NCI-H460 (cell line): ENCODE measurements around the gene ACER1. TPM values are rescaled to one million over a fixed set of nuclear protein-coding genes. Genes with fewer than 3 reads are reported as not detected.

Experiments used
- DNase-seq: peaks from one replicate; pipeline ENCODE4 v3.0.0-alpha.2; 2016; ENCODE audit warnings: low read depth; ENCODE audit errors: extremely low read depth
- total RNA-seq: library from RNA; depleted of rRNA; stranded (reverse); fragments of >200 nt; shearing (Covaris generic); gene quantifications from 2 replicates; pipeline ENCODE4 v1.2.3, GENCODE V29; 2014; rRNA removed

The ACER1 gene
- total RNA-seq, 1 experiment from 2014 or later, result not detected

DNA sequence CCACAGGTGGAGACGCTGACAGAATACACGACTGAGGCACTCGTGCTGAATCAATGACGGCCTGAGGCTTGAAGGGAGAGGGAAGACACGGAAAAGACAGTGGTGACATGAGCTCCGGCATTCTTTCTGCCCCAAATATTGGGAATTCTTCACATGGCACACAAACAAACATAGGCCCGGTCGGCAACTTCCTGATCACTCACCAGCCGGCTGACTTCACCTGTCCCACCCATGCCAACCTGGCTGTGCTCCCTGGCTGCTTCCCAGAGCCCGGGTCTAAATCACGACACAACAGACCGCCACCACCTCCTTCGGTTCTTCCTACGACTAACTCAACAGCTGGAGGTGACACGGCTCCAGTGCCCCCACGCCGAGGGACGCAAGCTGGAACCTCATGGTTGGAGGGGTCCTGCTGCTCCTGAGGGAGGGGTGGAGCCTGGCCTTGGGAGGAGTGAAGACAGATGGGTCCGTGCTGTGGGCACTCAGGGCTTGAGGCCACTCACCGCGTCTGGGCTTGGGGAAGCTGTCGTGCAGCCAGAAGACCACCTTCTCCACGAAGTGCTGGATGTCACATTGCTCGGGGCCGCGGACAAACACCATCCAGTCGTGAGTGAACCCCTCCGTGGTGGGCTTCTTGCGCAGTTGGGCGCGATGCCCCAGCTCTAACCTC lies 63.2 kb downstream of the ACER1 start:
- DNase-seq, result no peak

DNA sequence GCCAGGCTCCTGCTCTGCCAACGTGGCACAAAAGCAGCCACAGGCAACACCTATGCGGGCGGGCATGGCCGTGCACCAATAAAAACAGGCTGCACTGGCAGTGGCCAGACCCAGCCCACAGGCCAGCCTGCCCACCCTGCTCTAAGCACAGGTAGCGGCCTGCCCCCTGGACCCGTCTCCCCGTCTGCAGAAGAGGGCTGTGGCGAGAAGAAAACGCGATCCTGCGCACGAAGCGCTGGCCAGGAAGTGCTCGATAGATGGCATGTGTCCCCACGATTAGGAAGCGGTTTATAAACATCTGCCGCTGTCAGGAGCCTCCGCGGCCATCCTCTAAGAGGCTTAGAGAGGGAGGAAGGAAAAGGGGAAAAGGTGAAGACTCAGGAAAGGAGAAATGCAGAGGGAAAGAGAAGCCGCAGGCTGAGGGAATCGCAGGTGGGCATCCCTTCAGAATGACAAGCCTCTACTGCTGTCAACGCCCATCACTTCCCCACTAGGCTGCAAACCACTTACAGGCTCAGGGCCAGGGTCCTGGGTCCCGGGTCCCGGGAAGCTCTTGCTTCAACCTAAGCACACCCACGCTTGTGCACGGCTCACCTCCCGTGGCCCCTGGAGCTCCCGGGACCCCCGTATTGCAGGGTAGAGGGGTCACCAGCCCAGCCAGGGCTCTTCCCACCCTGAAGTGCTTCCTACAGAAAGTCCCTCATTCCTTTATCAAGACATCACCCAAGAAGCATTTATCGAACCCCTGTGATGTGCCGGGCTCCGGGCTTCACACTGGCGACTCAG lies 64.1 kb downstream of the ACER1 start:
- no peak for DNase-seq

DNA sequence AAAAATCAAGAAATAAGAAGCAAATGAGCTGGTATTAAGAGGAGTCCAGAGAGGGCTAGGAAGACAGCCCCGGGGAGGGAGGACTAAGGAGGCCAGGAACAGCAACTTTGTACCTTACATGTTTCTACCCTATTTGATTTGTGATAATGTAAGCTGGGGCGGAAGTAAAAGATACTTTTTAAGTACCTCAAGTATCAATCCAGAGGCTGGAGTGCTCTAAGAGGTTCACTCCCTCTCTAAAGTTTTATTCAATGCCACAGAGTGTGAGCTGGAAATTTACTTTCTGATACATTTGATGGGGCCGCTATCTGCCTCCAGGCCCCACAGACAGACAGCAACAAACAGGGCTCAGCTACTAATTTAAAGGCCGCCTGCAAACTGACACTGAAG lies 65.0 kb downstream of the ACER1 start:
- DNase-seq, result no peak

DNA sequence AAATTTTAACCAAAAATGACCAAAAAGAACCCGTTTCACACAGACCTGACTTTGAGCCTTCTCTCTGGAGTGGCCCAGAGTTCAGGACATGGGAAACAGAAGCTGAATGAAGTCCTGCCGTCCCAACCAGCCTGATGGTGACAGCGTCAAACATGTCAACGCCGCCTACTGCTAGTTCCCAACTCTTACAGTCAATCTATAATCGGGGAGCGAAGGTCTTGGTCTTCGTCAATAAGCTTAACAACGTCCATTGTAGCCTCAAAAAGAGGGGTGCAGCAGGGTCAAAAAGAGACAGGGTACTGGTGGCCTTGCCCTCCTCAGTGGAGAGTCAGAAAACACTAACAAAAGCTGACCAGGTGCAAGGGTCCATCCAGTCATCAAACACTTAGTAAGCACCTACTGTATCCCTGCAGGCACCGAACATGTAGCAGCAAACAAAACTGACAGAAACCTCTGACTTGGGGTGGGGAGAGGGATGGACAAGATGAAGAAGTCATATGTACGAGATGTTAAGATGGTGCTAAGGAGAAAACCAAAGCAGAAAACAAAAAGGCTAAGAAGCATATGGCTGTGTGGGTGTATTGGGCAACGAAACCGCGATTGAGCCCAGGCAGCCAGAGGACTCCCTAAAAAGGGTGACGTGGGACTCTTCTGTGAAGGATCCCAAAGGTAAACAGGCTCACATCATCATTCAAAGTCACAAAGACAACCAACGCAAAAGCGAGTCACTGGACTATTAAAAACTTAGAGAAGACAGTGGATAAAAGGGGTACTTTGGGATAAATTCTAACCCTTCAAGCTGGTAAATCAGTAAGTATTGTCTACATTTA lies 65.6 kb downstream of the ACER1 start:
- no peak for DNase-seq

DNA sequence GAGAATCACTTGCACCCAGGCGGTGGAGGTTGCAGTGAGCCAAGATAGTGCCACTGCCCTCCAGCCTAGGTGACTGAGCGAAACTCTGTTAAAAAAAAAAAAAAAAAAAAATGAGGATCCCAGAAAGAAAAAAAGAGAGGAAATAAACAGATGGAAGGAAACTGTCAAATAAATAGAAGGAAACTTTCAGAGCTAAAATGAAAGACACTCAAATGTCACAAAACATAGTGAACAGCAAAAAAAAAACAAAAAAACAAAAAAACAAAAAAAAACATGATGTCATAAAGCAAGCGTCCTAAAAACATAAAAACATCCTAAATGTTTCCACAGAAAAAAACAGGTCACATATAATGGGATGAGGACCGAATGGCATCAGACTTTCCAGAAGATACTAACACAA lies 68.6 kb downstream of the ACER1 start:
- DNase-seq, result no peak

DNA sequence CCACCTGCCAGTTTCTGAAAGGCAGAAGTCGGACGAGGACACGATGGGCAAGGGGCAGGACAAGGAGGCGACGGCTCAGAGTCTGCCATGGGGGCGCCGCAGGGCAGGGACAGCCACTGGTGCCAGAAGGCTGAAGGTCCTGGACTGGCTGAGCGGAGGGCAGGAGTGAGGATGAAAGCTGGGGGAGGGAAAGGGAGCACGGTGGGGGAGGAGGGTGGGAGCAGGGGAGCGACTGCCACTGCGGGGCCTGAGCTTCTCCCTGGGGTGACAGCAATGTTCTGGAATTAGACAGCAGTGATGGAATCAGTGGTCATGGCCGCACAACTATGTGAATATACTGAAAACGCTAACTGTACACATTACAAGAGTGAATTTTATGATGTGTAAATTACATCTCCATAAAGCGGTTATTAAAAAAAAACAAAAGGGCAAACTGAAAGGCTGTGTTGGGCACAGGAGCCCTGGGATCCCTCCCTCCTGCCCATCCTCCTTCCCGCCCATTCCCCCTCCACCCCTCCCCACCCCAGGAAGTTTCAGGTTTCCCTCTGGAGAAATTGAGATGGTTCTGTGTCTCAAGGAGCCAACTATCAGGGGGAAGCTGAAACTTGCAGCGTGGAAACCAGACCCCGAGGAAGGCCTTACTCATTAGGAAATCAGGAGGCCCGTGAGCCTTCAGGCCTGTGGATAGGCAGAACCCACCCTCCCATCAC lies 69.5 kb downstream of the ACER1 start:
- no peak for DNase-seq

DNA sequence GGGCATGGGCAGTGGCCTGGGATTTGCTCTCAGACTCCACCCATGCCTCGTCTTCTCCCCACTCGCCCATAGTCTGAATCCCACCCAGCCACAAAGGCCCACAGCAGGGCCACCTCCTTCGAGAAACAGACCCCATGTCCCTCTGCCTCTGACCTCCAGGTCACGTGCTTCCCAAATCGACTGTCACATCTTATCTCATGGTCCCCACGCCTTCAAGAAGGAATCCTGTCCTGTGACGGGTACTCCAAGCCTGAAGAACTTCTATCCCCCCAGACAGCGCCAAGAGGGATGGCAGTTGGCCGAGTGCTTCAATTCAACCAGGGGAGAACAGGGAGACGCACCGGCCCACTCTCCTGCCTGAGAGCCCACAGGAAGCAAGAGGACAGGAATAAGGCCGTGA lies 70.1 kb downstream of the ACER1 start:
- DNase-seq, result no peak

DNA sequence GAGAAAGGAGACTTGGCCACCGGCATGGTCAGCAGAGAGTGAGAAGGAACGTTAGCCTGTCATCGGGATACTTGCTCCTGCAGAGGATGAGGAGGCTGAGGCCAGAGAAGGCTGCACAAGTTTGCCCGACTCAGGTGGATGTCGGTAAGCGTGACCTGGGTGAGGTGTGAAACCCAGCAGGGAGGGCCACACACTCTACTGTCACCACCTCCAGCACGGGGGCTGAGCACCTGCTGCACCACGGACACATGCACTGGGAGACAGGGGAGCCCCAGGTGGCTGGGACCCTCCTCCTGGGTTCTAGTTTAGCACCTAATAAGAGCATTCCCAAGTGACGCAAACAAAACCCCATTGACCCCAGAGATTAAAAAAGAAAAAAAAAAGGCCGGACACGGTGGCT lies 70.9 kb downstream of the ACER1 start:
- no peak for DNase-seq

DNA sequence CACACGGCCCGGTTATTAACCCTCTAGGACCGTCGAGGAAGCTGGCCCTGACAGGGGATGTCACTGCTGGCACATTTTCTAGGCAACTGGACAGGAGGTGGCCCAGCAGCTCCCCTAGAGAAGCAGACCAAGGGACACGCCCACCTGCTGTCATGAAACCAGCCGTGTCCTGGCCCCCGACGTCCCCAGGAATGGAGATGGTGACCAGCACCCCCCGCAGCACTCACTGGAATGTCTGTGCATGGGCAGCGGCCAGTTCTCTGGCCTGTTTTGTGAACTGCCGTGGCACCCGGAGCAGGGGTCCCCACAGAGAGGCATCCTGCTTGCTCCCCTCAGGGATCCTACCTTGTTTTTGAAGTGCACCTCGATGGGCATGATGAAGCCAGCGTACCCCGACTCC lies 71.5 kb downstream of the ACER1 start:
- DNase-seq, result no peak

DNA sequence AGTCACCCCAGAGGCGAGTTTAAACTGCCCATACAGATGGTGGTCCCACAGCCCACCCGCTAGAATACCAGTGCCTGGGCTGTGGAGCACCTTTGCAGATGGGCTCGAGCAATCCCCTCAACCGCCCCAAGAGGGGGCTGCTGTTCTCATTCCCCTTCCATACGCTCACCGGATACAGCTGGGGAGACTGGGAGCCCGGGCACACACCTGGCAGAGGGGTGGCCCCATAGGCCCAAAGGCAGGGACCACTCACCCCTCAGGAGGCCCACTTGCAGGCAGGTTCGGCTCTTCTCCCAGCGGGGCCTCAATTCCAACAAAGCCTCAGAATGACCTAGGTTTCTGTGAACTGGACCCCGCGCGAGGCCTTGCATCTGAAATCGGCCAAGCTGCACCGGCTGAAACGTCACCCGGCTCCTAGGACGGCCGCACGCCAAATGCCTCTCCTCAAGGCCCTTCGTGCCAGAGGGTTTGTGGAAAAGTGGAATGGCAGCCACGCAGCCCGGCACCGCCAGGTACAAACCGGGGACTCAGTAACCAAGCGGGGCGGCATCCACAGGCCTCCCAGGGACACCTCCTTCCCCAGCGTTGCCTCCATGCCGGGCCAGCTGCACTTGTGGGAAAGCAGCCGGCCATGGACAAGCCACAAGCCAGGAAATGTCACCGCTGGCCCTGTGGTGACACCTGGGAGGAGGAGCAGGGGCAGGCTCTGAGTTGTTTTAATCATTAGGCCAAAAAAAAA lies 72.3 kb downstream of the ACER1 start:
- peak; percentile 26 for DNase-seq

DNA sequence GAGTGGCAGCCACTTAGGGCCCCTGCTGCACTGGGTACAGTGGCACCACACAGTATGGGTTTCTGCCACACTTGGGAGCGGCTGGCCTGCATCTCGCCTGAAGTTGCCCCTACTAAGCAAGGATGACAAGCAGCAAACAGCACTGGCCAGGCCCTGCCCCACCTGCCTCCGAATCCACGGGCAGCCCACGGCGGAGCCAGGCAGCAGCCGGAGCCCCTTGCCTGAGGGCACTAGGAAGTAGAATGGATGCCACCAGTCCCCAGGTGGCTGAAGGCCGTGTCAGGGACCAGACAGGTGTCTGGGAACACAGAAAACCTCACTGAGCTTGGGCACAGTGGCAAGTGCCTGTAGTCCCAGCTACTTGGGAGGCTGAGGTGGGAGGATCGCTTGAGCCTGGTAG lies 73.0 kb downstream of the ACER1 start:
- no peak for DNase-seq

DNA sequence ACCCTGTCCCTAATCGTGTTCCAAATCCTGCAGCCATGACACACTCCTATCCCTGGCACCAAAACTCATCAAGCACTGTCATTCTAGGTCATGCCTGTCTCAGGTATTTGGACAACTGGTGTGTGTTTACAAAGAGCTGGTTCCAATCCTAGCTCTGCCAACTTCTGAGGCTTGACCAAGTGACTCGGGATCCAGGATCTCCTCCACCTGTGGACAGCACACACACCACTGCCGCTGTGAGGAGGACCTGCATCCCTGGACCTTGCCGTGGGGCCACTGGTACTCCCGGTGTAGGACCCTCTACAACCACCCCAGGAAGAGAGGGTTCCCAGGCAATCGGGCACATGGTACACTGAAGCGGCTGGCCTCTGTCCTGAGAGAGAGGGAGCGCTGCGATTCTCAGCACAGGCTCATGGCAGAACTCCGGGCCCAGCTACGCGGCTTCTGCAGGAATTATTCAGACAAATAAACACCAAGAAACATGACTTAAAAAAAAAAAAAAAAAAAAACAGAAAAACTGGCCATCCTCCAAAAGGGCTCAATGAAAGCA lies 74.0 kb downstream of the ACER1 start:
- no peak for DNase-seq

DNA sequence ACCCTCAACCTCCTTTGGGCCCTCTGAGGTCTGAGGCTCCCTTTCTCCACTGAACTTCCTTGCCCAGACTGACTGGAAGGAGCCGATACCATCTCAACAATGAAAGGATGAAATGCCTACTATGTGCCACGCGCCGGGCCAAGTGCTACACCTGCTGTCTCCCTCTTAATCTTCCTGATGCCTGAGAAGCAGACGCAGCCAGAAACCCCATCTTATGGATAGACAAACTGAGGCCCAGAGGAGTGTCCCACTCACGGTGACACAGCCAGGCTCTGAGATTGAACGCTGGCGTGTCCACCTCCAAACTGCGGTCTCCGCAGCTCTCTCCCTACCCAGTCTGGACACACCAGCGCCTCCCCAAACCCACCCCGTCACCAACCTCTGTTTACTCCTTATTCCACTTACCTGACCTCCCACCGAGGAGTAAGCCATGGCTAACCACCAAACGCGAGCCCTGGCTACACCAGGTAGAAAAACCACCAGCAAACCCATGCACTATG lies 74.5 kb downstream of the ACER1 start:
- no peak for DNase-seq

Other genes starting within 250 kb of the ACER1 start
- gene RFX2, start 223.1 kb downstream of the ACER1 start, total RNA-seq, result 5.2 and 7.8 TPM in 2 replicates
- gene ACSBG2, start 197.9 kb downstream of the ACER1 start, total RNA-seq, result not detected in 2 replicates
- gene MLLT1, start 53.6 kb downstream of the ACER1 start, total RNA-seq, result 14.6 and 17.8 TPM in 2 replicates
- 61.2 and 64.7 TPM in 2 replicates for gene CLPP, start 27.9 kb upstream of the ACER1 start, total RNA-seq
- gene ALKBH7, start 39.2 kb upstream of the ACER1 start, total RNA-seq, result 11.9 and 18.4 TPM in 2 replicates
- 1.1 and 5.3 TPM in 2 replicates for gene PSPN, start 42.3 kb upstream of the ACER1 start, total RNA-seq
- 39.3 and 44.1 TPM in 2 replicates for gene GTF2F1, start 59.6 kb upstream of the ACER1 start, total RNA-seq
- 73.6 and 92.4 TPM in 2 replicates for gene KHSRP, start 91.2 kb upstream of the ACER1 start, total RNA-seq
- gene SLC25A41, start 100.2 kb upstream of the ACER1 start, total RNA-seq, result not detected in 2 replicates
- 13.3 and 14.1 TPM in 2 replicates for gene SLC25A23, start 126.2 kb upstream of the ACER1 start, total RNA-seq
- 0.20 TPM in 1 of 2 replicates, not detected in the other for gene CRB3, start 130.7 kb upstream of the ACER1 start, total RNA-seq
- 0.17 and 0.29 TPM in 2 replicates for gene DENND1C, start 148.2 kb upstream of the ACER1 start, total RNA-seq
- 4.4 and 6.5 TPM in 2 replicates for gene TUBB4A, start 168.7 kb upstream of the ACER1 start, total RNA-seq
- 35.4 and 40.4 TPM in 2 replicates for gene TNFSF9, start 197.4 kb upstream of the ACER1 start, total RNA-seq